ENCODE measurements around the gene GTF3C1.

The GTF3C1 gene

GRCh38 chr16:27538528-27538927 lies 11.2 kb downstream of the GTF3C1 start:
- no peak for DNase-seq (ENCODE audit: low read depth)
- TF ChIP-seq CTCF (conservative IDR thresholded peaks at IDR 0.05; ENCODE audit: low read depth, low read length), result no peak
- H3K4me3 ChIP-seq (ENCODE audit: low read length), result no peak overlapping the region

- no peak overlapping the region for H3K4me3 ChIP-seq (ENCODE audit: low read length)
- TF ChIP-seq CTCF (conservative IDR thresholded peaks at IDR 0.05; ENCODE audit: low read depth, low read length), result no peak
- no peak for DNase-seq (ENCODE audit: low read depth)
These were observed 15.5 kb downstream of the GTF3C1 start for GRCh38 chr16:27534256-27534655.

GRCh38 chr16:27531826-27532800 lies 17.6 kb downstream of the GTF3C1 start:
- no peak overlapping the region for H3K4me3 ChIP-seq (ENCODE audit: low read length)
- no peak for DNase-seq (ENCODE audit: low read depth)
- no peak for TF ChIP-seq CTCF (conservative IDR thresholded peaks at IDR 0.05; ENCODE audit: low read depth, low read length)

GRCh38 chr16:27531186-27531585 lies 18.5 kb downstream of the GTF3C1 start:
- DNase-seq (ENCODE audit: low read depth), result no peak
- H3K4me3 ChIP-seq (ENCODE audit: low read length), result no peak overlapping the region
- TF ChIP-seq CTCF (conservative IDR thresholded peaks at IDR 0.05; ENCODE audit: low read depth, low read length), result no peak

- no peak overlapping the region for H3K4me3 ChIP-seq (ENCODE audit: low read length)
- TF ChIP-seq CTCF (conservative IDR thresholded peaks at IDR 0.05; ENCODE audit: low read depth, low read length), result no peak
- no peak for DNase-seq (ENCODE audit: low read depth)
These were observed 19.8 kb downstream of the GTF3C1 start for GRCh38 chr16:27529962-27530361.

GRCh38 chr16:27528294-27528693 lies 21.4 kb downstream of the GTF3C1 start:
- no peak for TF ChIP-seq CTCF (conservative IDR thresholded peaks at IDR 0.05; ENCODE audit: low read depth, low read length)
- H3K4me3 ChIP-seq (ENCODE audit: low read length), result no peak overlapping the region
- no peak for DNase-seq (ENCODE audit: low read depth)

- TF ChIP-seq CTCF (conservative IDR thresholded peaks at IDR 0.05; ENCODE audit: low read depth, low read length), result no peak
- no peak for DNase-seq (ENCODE audit: low read depth)
- no peak overlapping the region for H3K4me3 ChIP-seq (ENCODE audit: low read length)
These were observed 23.5 kb downstream of the GTF3C1 start for GRCh38 chr16:27526180-27526579.
